A172 (cell line): ENCODE measurements around the gene TRIP13. TPM values are rescaled to one million over a fixed set of nuclear protein-coding genes. Genes with fewer than 3 reads are reported as not detected.

Source experiments
- DNase-seq: peaks from one replicate; pipeline ENCODE4 v3.0.0-alpha.2; 2015; ENCODE audit warnings: low spot score
- total RNA-seq: library from RNA; depleted of rRNA; stranded (reverse); fragments of >200 nt; shearing (Covaris generic); gene quantifications from 2 replicates; pipeline ENCODE4 v1.2.3, GENCODE V29; 2014

Gene TRIP13
- total RNA-seq, 1 experiment from 2014 or later: 108 TPM

- DNase-seq: no peak
These were observed 37.5 kb upstream of the TRIP13 start for GRCh38 chr5:854966-855743.

DNA sequence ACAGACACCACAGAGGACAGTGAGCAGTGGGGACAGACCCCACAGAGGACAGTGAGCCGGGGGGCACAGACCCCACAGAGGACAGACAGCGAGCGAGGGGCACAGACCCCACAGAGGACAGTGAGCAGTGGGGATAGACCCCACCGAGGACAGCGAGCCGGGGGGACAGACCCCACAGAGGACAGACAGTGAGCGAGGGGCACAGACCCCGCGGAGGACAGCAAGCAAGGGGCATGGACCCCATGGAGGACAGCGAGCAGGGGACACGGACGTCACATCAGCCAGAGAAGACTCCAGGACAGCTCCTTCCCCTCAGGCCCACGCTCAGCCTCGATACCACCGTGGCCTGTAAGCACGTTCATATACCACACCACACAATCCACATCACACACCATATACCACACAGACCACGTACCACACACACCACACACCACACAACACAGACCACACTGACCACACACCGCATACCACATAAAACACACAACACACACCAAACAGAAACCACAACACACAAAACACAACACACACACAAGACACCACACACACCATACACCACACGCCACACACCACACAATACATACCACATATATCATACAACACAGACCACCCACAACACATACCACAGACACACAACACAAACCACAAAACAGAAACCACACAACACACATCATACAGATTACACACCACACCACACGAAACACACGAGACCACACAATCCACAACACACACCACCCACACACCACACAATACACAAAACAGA is 36.7 kb upstream of the TRIP13 start:
- DNase-seq: no peak

GRCh38 chr5:856531-857425 is 35.9 kb upstream of the TRIP13 start:
- no peak for DNase-seq

DNA sequence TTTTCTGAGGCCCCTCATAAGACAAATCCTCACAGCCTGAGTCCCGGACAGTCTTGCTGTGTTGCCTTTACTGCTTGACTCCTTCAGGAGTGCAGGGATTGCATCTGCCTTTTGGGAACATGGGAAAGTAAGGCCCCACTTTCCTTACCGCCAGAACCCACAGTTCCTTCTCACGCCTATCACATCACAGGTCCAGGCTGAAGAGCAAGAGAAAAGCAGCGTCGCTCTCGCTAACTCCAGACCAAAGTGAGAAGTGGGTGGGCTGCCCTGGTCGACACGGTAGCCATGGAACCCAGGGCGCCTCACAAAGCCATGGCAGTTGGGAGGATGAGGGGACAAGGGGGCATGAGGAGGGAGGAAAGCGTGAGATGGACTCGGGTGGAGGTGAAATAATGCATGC is 34.0 kb upstream of the TRIP13 start:
- no peak for DNase-seq

DNA sequence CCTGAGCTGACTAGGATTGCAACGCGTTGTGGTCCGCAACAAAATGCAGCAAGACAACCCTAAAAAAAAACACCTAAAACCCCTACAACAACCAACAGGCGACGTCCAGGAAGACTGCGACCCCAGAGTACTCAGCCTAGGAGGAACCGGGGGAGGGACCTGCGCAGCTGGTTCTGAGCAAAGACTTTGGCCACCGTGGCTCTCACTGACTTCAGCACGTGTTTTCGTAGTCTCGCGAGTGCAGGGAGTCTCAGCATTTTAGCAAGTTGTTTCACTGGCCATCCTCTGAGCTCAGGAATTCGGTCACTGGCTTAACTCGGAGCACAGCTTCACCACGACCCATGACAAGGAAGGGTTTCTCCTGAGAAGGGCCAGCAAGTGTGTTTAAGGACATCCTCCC is 33.3 kb upstream of the TRIP13 start:
- DNase-seq: no peak

GRCh38 chr5:859798-860296 is 32.8 kb upstream of the TRIP13 start:
- DNase-seq: no peak

- DNase-seq: no peak
These were observed 32.1 kb upstream of the TRIP13 start for GRCh38 chr5:860506-861150.

DNA sequence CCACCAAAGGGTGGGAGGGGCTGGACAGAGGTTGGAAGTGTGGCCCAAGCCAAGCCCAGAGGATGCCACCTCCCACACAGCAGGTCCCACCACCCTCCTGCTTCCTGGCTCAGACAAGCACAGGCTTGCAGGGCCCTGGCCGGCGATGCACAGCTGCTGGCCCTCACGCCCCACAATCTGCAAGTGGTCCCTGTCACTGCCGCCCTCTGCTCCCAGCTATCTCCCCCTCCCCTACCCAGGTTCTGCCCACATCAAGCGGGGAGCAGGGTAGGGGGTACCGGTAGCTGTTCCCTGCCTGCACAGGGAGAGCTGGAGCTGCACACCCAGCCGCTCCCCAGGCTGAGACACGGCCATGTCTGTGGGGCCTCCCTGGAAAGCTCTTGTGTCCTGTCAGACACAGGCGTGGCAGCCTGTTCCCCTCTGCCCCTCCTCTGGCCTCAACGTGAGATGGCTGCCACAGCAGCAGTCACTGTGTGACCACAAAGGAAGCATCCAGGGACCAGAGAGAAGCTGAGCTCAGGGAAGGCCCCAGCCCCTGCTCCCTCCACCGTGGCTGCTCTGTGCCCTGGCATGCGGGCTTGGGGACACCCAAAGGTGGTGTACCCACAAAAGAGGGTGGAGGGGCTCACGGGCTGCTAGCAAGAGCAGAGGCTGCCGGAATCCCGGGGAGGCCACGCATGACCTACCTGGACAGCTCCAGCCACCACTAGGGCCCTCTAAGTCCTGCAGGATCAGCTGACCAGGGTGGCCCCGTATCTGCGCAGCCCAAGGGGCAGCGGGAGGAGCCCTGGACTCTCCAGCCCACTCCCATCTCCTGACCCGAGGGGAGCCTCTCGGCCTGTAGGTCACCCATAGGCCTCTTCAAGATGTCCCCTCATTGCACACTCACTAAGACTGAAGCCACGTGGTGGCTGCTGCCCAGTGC is 31.0 kb upstream of the TRIP13 start:
- no peak for DNase-seq

DNA sequence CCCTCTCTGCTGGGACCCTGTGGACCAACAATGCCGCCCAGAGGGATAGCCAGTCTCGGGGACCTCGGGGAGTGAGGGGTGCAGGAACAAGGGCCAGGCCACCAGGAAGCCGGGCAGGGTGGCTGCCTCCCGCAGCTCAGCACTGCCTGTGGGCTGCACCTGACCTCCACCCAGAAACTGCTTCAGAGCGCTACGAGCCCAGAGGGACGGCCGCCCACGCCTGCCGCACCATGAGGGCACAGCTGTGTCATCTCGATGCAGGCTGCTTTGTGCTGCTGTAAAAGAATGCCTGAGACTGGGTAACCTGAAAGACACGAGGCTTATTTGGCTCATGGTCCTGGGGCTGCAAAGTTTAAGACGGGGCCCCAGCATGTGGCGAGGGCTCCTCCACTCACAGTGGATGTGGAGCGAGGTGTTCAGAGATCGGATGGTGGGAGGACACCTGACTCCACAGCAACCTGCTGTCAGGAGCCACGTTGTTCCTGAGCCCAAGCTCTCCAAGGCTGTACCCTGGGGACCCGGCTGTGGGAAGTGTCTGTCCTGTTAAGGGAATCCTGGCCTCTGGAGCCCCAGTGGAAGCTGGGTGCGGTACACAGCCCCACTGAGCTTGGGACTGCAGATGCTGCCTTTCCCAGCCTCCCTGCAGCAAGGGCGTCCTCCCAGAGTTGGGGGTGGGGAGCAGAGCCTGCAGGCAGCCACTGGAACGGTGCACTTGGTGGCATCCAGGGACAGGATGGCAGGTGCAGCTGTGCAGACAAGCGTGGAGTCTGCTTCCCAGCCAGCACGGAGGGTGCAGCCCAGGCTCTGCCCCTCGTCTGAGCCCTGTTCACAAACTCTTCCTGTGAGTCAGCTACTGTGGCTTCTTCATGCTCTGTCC is 30.1 kb upstream of the TRIP13 start:
- no peak for DNase-seq

DNA sequence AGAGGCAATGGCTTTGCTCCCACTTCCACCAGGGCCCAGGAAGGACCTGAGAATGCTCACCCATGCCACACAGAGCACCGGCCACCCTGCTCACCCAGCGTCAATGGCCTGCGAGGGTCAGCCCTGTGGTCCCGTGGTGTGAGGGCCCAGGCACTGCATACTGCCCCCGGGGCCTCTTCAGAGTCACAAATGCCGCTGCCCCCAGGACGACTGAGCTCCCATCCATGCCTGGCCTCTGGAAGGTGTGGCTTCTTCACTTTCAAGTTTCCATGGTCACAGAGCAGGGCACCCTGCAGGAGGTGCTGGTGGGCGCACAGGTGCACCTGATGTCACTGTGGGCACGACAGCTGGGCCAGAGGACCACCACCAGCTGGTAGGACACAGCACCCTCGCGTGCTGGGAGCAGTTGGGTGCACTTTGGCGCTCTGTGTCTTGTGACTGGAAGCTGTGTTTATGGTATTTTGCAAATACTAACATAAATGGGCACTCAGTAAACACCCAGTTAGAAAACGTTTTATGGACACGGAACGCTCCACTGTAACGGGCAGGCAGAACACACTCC is 29.4 kb upstream of the TRIP13 start:
- no peak for DNase-seq

DNA sequence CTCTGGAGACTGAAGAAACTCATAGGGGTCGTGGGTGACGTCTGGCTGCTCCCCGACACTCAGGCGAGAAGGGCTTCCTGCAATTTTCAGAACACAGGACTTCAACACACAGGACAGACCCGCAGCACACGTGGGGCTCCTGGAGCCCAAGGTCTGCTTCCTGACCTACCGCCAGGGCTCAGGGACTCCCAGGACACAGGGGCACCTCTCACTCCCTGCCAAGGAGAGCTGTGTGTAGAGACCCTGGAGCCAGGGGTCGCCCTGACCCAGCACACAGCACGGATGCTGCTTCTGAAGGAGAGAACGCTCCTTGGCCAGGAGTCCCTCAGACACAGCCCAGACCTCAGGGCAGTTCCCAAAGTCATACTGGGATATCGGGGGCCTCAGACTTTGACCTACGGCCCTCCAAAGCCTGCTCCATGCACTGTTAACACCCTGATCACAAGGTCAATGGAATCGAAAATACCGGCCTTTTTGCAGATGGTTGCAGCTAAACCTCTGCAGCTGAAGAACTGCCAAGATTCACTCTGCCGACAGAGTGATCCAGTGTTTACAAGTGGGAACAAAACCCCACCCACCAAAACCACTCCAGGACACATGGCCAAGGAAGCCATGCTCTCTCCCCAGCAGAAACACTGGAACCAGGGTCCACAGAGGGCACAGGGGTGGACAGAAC is 28.1 kb upstream of the TRIP13 start:
- DNase-seq: no peak

GRCh38 chr5:865168-865521 is 27.5 kb upstream of the TRIP13 start:
- DNase-seq: no peak

DNA sequence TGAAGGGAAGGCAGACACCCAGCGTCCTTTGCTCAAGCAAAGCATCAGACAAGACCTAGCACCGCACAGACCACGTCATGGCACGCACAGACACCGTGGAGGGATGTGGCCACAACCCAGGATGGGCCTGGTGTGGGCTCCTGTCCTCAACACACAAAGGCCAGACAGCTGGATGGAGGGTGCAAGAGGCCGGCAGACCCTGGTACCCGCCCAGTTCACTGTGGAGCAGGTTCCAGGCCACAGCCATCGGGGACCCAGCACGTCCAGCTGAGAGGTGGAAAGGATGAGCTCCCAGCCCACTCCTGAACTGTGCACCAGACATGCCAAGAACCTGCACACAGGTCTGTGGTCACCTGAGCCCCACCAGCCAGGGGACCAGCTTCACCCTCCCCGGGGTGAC is 26.9 kb upstream of the TRIP13 start:
- DNase-seq: no peak

- no peak for DNase-seq
These were observed 25.3 kb upstream of the TRIP13 start for GRCh38 chr5:867300-867870.

- no peak for DNase-seq
These were observed 24.1 kb upstream of the TRIP13 start for GRCh38 chr5:868428-869135.

- DNase-seq: no peak
These were observed 21.7 kb upstream of the TRIP13 start for GRCh38 chr5:870956-871355.

- no peak for DNase-seq
These were observed 20.9 kb upstream of the TRIP13 start for GRCh38 chr5:871596-872298.
